Progenitor cell of endocrine pancreas (in vitro differentiated cells): ENCODE measurements around the gene CSMD2. TPM values are rescaled to one million over a fixed set of nuclear protein-coding genes. Genes with fewer than 3 reads are reported as not detected.
"Not testable (repeated sequence)": the region's sequence is repeated elsewhere in the genome, so short reads cannot be mapped to it uniquely, and the experiment has no call there.

ENCODE experiments used
- DNase-seq: peaks from one replicate; pipeline ENCODE4 v3.0.0; 2021; ENCODE audit warnings: low spot score; ENCODE audit not compliant: unreplicated experiment
- H3K27ac Mint-ChIP-seq: 2 replicates; pipeline ENCODE4 v1.8.0; 2021; ENCODE audit warnings: mild to moderate bottlenecking, moderate library complexity, mixed read lengths
- H3K27me3 Mint-ChIP-seq: 2 replicates; pipeline ENCODE4 v1.8.0; 2021; ENCODE audit warnings: mixed read lengths
- H3K36me3 Mint-ChIP-seq: 2 replicates; pipeline ENCODE4 v1.8.0; 2022; ENCODE audit warnings: mixed read lengths; ENCODE audit not compliant: insufficient read depth
- H3K4me1 Mint-ChIP-seq: 2 replicates; pipeline ENCODE4 v1.8.0; 2021; ENCODE audit warnings: low read depth, mixed read lengths
- H3K4me3 Mint-ChIP-seq: 2 replicates; pipeline ENCODE4 v1.8.0; 2021; ENCODE audit warnings: low read depth, mild to moderate bottlenecking, moderate library complexity, mixed read lengths
- H3K9me3 Mint-ChIP-seq: 2 replicates; pipeline ENCODE4 v1.8.0; 2021; ENCODE audit warnings: low read depth, mixed read lengths
- CTCF ChIP-seq: fragments of 200-600 bp; sonication (generic); IDR thresholded peaks from one replicate; pipeline ENCODE4 v1.5.0; 2021; ENCODE audit warnings: antibody characterized with exemption, mild to moderate bottlenecking; ENCODE audit not compliant: unreplicated experiment
- total RNA-seq: library from RNA; stranded (reverse); gene quantifications from 2 replicates; pipeline ENCODE4 v1.2.1, GENCODE V29; 2021

Gene CSMD2
- total RNA-seq, 1 donor from 2014 or later, result 0.38 TPM

- H3K4me1 Mint-ChIP-seq, result peaks cover 6% of the 10 kb centered on the region
- H3K36me3 Mint-ChIP-seq, result no peaks in the 10 kb centered on the region
- no peaks in the 10 kb centered on the region for H3K9me3 Mint-ChIP-seq
- H3K27me3 Mint-ChIP-seq, result peaks cover 10% of the 10 kb centered on the region
- H3K4me3 Mint-ChIP-seq, result no peak overlapping the region
- TF ChIP-seq CTCF, result no peak
- H3K27ac Mint-ChIP-seq, result no peak overlapping the region
- DNase-seq, result no peak
These were observed 139.4 kb downstream of the CSMD2 start for GRCh38 chr1:34025675-34026074.

DNA sequence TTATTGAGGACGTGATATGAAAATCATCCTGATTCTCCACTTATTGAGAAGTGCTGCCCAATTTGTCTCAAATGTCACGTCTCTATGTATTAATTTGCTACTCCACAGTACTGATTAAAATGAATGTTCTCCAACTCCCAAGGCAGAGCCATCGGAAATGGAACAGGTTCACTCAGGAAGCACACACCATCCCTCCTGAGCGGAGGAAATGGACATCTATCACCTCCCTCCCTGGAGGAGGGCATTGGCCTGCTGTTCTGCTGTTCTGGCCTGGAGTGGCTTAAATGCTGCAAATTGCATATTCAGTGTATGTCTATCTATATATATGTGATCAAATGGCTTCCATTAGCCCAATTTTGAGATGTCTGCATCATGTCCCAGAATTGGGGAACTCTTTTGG is 140.5 kb downstream of the CSMD2 start:
- no peak for TF ChIP-seq CTCF
- no peak overlapping the region for H3K27ac Mint-ChIP-seq
- H3K4me1 Mint-ChIP-seq, result peaks cover 16% of the 10 kb centered on the region
- H3K36me3 Mint-ChIP-seq, result no peaks in the 10 kb centered on the region
- no peak for DNase-seq
- peaks cover 10% of the 10 kb centered on the region for H3K27me3 Mint-ChIP-seq
- H3K9me3 Mint-ChIP-seq, result no peaks in the 10 kb centered on the region
- H3K4me3 Mint-ChIP-seq, result no peak overlapping the region

GRCh38 chr1:34019741-34020552 is 145.1 kb downstream of the CSMD2 start:
- no peak for DNase-seq
- no peak for TF ChIP-seq CTCF
- Mint-ChIP-seq H3K9me3 (no peaks in the 10 kb centered on the region), H3K27ac (peak overlapping the region; percentile 85), H3K4me3 (peak overlapping the region; percentile 4), H3K4me1 (peaks cover 20% of the 10 kb centered on the region), H3K36me3 (no peaks in the 10 kb centered on the region), H3K27me3 (peaks cover under 1% of the 10 kb centered on the region)

DNA sequence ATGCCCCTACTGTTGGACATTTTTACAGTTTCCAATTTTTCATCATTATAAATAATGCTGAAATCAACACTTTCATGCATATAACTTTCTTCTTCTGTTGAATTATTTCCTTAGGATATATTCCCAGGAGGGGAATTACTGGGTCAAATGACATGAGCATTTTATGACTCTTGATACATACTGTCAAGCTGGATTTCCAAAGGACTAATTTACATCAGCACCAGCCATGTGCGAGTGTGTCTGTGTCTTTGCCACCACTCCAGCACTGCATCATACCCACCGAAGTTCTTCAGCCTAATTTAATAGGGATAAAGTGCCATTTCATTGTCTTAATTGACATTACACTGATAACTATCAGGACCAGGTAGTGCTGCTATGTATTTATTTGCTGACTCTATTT is 146.7 kb downstream of the CSMD2 start:
- DNase-seq, result no peak
- Mint-ChIP-seq H3K27ac (no peak overlapping the region), H3K4me1 (peaks cover 20% of the 10 kb centered on the region)

GRCh38 chr1:34016281-34016680 is 148.7 kb downstream of the CSMD2 start:
- not testable (repeated sequence) for H3K4me3 Mint-ChIP-seq

More for the DNA sequence above, 146.7 kb downstream of the CSMD2 start:
- H3K9me3 Mint-ChIP-seq, result no peaks in the 10 kb centered on the region
- H3K4me3 Mint-ChIP-seq, result no peak overlapping the region
- H3K27me3 Mint-ChIP-seq, result peaks cover 5% of the 10 kb centered on the region
- no peak for TF ChIP-seq CTCF
- H3K36me3 Mint-ChIP-seq, result no peaks in the 10 kb centered on the region

More at GRCh38 chr1:34016281-34016680, 148.7 kb downstream of the CSMD2 start:
- not testable (repeated sequence) for DNase-seq, H3K9me3 Mint-ChIP-seq, H3K27ac Mint-ChIP-seq, H3K36me3 Mint-ChIP-seq
- H3K4me1 Mint-ChIP-seq, result peaks cover 18% of the 10 kb centered on the region
- peaks cover 12% of the 10 kb centered on the region for H3K27me3 Mint-ChIP-seq
